ENCODE measurements around the gene USP10.
"Not testable (repeated sequence)": the region's sequence is repeated elsewhere in the genome, so short reads cannot be mapped to it uniquely, and the experiment has no call there.

Gene USP10

GRCh38 chr16:84678541-84678940, 21.3 kb upstream of the USP10 start:
- Histone ChIP-seq H3K4me1 (ENCODE audit: insufficient read depth, low read length) (no peaks in the 10 kb centered on the region), H2AFZ (ENCODE audit: low read depth, low read length) (no peak overlapping the region), H3K9me3 (ENCODE audit: low read length) (no peaks in the 10 kb centered on the region), H3K4me3 (ENCODE audit: low read length) (no peak overlapping the region), H3K27me3 (ENCODE audit: insufficient read depth, low read length) (no peaks in the 10 kb centered on the region), H3K36me3 (ENCODE audit: insufficient read depth, low read length) (no peaks in the 10 kb centered on the region)

GRCh38 chr16:84680165-84680842, 19.5 kb upstream of the USP10 start:
- Histone ChIP-seq H3K36me3 (ENCODE audit: insufficient read depth, low read length) (no peaks in the 10 kb centered on the region), H3K9me3 (ENCODE audit: low read length) (no peaks in the 10 kb centered on the region), H3K4me3 (ENCODE audit: low read length) (no peak overlapping the region), H2AFZ (ENCODE audit: low read depth, low read length) (no peak overlapping the region), H3K4me1 (ENCODE audit: insufficient read depth, low read length) (peaks cover 6% of the 10 kb centered on the region), H3K27me3 (ENCODE audit: insufficient read depth, low read length) (no peaks in the 10 kb centered on the region)

- Histone ChIP-seq H3K9me3 (ENCODE audit: low read length) (no peaks in the 10 kb centered on the region), H3K36me3 (ENCODE audit: insufficient read depth, low read length) (no peaks in the 10 kb centered on the region), H3K4me1 (ENCODE audit: insufficient read depth, low read length) (peaks cover 6% of the 10 kb centered on the region), H2AFZ (ENCODE audit: low read depth, low read length) (no peak overlapping the region), H3K27me3 (ENCODE audit: insufficient read depth, low read length) (no peaks in the 10 kb centered on the region), H3K4me3 (ENCODE audit: low read length) (no peak overlapping the region)
These were observed 18.8 kb upstream of the USP10 start for GRCh38 chr16:84680843-84681629.

DNA sequence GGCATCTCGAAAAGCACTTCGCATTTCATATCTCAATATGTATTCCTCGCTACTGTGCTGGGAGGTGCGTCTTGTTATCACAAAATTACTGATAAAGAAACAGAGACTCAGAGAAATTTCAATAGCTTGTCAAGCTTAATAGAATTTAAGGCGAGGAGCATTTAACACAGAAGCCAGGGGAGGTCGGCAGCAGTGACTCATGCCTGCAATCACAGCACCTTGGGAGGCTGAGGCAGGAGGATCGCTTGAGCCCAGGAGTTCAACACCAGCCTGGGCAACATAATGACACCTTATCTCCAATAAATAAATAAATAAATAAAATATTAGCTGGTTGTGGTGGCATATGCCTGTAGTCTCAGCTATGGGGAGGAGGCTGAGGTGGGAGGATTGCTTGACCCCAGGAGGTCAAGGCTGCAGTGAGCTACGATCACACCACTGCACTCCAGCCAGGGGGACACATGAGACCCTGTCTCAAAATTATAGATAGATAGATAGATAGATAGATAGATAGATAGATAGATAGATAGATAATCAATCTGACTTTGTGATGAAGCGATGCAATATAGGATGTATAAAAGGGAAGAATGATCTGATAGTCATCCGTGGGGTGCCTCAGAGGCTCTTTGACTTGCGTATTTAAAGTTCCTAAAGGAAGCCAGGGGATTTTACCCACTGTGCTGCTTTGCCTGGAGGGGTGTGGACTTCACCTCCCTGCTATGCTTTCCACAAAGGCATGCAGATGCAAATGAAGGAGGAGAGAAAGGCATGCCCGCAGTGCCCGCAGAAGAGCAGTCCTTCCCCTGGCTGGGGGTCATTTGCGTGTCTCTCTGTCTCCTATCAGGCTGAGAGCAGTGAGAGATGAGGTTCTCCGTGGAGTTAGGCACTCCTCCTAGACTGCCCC, 15.9 kb upstream of the USP10 start:
- no peaks in the 10 kb centered on the region for H3K27me3 ChIP-seq (ENCODE audit: insufficient read depth, low read length)
- H3K36me3 ChIP-seq (ENCODE audit: insufficient read depth, low read length) = no peaks in the 10 kb centered on the region
- no peak overlapping the region for H2AFZ ChIP-seq (ENCODE audit: low read depth, low read length)
- peaks cover 21% of the 10 kb centered on the region for H3K4me1 ChIP-seq (ENCODE audit: insufficient read depth, low read length)
- no peak overlapping the region for H3K4me3 ChIP-seq (ENCODE audit: low read length)
- no peaks in the 10 kb centered on the region for H3K9me3 ChIP-seq (ENCODE audit: low read length)

DNA sequence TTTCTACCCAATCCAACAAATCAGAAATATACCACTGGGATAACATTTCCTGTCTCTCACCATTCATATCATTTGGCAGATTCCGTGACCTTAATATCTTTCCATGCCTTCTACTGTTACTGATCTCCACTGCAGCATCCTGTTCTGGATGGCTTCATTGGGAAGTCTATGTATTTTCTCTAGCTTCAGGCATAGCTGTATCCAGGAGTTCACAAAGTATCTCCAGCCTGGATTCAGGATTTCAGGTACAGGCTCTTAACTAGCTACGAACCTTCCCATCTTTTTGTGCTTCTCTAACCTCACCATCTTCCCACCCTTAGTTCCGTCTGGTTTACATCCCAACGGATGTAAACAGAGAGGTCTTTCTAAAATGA, 15.2 kb upstream of the USP10 start:
- H3K36me3 ChIP-seq (ENCODE audit: insufficient read depth, low read length) = no peaks in the 10 kb centered on the region
- peaks cover 21% of the 10 kb centered on the region for H3K4me1 ChIP-seq (ENCODE audit: insufficient read depth, low read length)
- H3K4me3 ChIP-seq (ENCODE audit: low read length) = no peak overlapping the region
- H3K27me3 ChIP-seq (ENCODE audit: insufficient read depth, low read length) = no peaks in the 10 kb centered on the region
- no peak overlapping the region for H2AFZ ChIP-seq (ENCODE audit: low read depth, low read length)
- H3K9me3 ChIP-seq (ENCODE audit: low read length) = no peaks in the 10 kb centered on the region

- H3K9me3 ChIP-seq (ENCODE audit: low read length) = no peaks in the 10 kb centered on the region
- H3K4me1 ChIP-seq (ENCODE audit: insufficient read depth, low read length) = peaks cover 21% of the 10 kb centered on the region
- no peaks in the 10 kb centered on the region for H3K36me3 ChIP-seq (ENCODE audit: insufficient read depth, low read length)
- H3K27me3 ChIP-seq (ENCODE audit: insufficient read depth, low read length) = no peaks in the 10 kb centered on the region
- H3K4me3 ChIP-seq (ENCODE audit: low read length) = no peak overlapping the region
- H2AFZ ChIP-seq (ENCODE audit: low read depth, low read length) = no peak overlapping the region
These were observed 14.6 kb upstream of the USP10 start for GRCh38 chr16:84685210-84685609.

- Histone ChIP-seq H3K4me3 (ENCODE audit: low read length) (no peak overlapping the region), H3K9me3 (ENCODE audit: low read length) (no peaks in the 10 kb centered on the region), H2AFZ (ENCODE audit: low read depth, low read length) (no peak overlapping the region), H3K36me3 (ENCODE audit: insufficient read depth, low read length) (no peaks in the 10 kb centered on the region), H3K27me3 (ENCODE audit: insufficient read depth, low read length) (no peaks in the 10 kb centered on the region), H3K4me1 (ENCODE audit: insufficient read depth, low read length) (peaks cover 21% of the 10 kb centered on the region)
These were observed 13.0 kb upstream of the USP10 start for GRCh38 chr16:84686707-84687298.

DNA sequence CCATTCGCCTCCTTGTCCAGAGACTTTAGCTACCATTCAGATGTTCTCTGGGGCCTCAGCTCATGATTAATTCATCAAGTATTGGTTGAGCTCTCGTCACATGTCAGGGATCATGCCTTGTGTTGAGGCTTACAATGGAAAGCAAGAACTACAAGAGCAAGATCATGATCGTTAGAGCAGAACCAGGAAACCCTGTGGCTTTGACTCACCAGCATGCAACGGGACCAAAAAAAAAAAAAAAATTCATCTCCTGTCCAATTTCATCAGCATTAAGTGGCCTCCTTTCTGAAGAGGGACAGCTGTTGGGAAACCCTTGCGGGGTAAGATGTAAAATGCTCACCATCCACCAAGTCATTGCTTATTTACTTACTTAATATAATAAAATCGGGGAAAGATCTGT, 12.1 kb upstream of the USP10 start:
- Histone ChIP-seq H3K4me3 (ENCODE audit: low read length) (no peak overlapping the region), H2AFZ (ENCODE audit: low read depth, low read length) (no peak overlapping the region), H3K27me3 (ENCODE audit: insufficient read depth, low read length) (no peaks in the 10 kb centered on the region)

GRCh38 chr16:84688163-84688562, 11.6 kb upstream of the USP10 start:
- H3K27me3 ChIP-seq (ENCODE audit: insufficient read depth, low read length); H2AFZ ChIP-seq (ENCODE audit: low read depth, low read length); H3K4me3 ChIP-seq (ENCODE audit: low read length); H3K36me3 ChIP-seq (ENCODE audit: insufficient read depth, low read length); H3K9me3 ChIP-seq (ENCODE audit: low read length): not testable (repeated sequence)
- peaks cover 21% of the 10 kb centered on the region for H3K4me1 ChIP-seq (ENCODE audit: insufficient read depth, low read length)

More for the DNA sequence above, 12.1 kb upstream of the USP10 start:
- Histone ChIP-seq H3K36me3 (ENCODE audit: insufficient read depth, low read length) (no peaks in the 10 kb centered on the region), H3K9me3 (ENCODE audit: low read length) (no peaks in the 10 kb centered on the region), H3K4me1 (ENCODE audit: insufficient read depth, low read length) (peaks cover 21% of the 10 kb centered on the region)

DNA sequence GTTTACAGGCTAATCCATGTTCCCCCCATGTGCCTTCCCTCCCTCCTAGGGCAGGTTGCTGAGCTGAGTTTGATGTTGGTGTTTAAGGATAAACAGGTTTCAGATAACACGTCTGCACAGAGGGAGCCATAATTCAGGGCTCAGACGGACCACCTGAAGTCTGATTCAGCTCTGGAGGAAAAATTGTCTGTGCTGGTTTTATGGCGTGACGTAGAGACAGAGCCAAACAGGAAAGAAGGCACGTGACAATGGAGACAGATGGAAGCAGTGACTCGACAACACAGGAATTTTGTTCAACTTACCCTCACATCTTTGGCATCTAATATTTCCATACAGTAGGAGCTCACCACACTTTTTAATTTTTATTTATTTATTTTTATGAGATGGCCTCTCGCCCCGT, 10.7 kb upstream of the USP10 start:
- H2AFZ ChIP-seq (ENCODE audit: low read depth, low read length) = no peak overlapping the region
- H3K27me3 ChIP-seq (ENCODE audit: insufficient read depth, low read length) = no peaks in the 10 kb centered on the region
- no peak overlapping the region for H3K4me3 ChIP-seq (ENCODE audit: low read length)
- no peaks in the 10 kb centered on the region for H3K9me3 ChIP-seq (ENCODE audit: low read length)
- H3K36me3 ChIP-seq (ENCODE audit: insufficient read depth, low read length) = no peaks in the 10 kb centered on the region
- H3K4me1 ChIP-seq (ENCODE audit: insufficient read depth, low read length) = peaks cover 20% of the 10 kb centered on the region

DNA sequence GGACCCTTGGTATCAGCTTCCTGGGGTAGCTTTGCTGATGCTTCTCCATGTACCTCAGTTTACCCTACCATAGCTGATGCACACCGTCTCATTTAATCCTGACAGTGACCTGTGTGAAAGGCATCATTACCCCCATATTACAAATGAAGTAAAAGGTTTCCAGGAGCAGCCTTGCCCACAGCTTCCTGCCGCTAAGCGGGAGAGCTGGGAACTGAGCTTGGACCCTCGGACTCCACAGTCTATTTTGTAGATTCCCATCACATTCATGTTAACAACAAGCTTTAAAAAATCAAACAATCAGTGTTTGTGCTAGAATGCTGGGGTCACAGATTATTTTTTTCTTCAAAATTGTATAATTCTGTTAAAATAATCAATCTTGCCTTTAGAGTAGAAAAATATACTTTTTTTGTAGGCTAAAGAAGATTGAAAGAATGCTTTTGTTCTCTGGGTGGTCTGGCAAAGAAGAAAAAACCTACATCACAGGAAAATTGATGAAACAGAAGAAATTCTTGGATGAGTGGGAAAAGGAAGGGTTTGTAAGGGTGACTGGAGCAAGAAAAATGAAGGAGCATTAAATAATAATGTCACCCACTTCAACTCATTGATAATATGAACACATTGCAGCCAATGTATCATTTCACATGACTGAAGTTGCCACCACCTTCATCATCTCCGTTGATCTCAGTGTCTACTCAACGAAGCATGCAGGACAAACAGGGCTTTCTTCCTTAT, 9.5 kb upstream of the USP10 start:
- Histone ChIP-seq H3K36me3 (ENCODE audit: insufficient read depth, low read length) (no peaks in the 10 kb centered on the region), H2AFZ (ENCODE audit: low read depth, low read length) (no peak overlapping the region), H3K4me1 (ENCODE audit: insufficient read depth, low read length) (peaks cover 15% of the 10 kb centered on the region), H3K9me3 (ENCODE audit: low read length) (no peaks in the 10 kb centered on the region), H3K4me3 (ENCODE audit: low read length) (no peak overlapping the region), H3K27me3 (ENCODE audit: insufficient read depth, low read length) (no peaks in the 10 kb centered on the region)

DNA sequence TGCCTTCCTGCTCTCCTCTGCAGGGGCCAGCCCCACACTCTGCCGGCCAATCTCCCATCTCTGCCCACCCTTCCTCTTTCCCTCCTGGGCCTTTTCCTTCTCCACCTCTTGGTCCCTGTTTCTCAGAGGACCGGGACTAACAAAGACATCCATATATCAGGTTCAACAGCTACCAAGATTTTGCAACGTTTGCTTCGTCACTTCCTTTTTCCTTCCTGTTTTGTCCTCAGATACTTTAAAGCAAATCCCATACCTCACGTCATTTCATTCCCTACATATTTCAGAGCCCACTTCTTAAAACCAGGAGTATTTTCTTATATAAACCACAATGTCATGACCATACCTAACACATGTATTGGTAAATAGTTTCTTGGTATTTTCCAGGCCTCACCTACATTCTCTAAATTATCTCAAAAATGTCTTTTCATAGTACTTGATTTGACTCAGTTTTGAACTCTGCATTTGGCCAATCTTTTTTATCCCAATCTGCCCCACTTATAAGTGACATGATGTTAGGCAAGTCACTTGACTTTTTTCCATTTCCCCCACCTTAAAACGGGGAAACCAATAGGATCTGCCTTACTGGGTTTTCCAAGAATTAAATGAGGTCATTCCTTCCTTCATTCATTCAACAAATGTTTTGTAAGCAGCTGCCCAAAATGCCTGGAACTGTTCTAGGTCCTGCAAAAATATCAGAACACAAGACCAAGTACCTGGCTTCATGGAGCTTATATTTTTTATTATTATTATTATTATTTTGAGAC, 7.2 kb upstream of the USP10 start:
- peaks cover 4% of the 10 kb centered on the region for H3K4me1 ChIP-seq (ENCODE audit: insufficient read depth, low read length)

More for the DNA sequence above, 7.2 kb upstream of the USP10 start:
- Histone ChIP-seq H3K4me3 (ENCODE audit: low read length) (no peak overlapping the region), H2AFZ (ENCODE audit: low read depth, low read length) (no peak overlapping the region), H3K27me3 (ENCODE audit: insufficient read depth, low read length) (no peaks in the 10 kb centered on the region), H3K36me3 (ENCODE audit: insufficient read depth, low read length) (no peaks in the 10 kb centered on the region), H3K9me3 (ENCODE audit: low read length) (no peaks in the 10 kb centered on the region)
